ENCODE measurements around the gene POU2F3.

GRCh38 chr11:120338107-120338933 lies 98.4 kb downstream of the POU2F3 start:
- no peak for TF ChIP-seq TCF7L2 (IDR thresholded peaks at IDR 0.05; ENCODE audit: borderline replicate concordance, low read depth, low read length)
- TF ChIP-seq PATZ1 (tag by site-specific recombination; IDR thresholded peaks at IDR 0.05): no peak
